ENCODE data around the gene NUDT9.

DNA sequence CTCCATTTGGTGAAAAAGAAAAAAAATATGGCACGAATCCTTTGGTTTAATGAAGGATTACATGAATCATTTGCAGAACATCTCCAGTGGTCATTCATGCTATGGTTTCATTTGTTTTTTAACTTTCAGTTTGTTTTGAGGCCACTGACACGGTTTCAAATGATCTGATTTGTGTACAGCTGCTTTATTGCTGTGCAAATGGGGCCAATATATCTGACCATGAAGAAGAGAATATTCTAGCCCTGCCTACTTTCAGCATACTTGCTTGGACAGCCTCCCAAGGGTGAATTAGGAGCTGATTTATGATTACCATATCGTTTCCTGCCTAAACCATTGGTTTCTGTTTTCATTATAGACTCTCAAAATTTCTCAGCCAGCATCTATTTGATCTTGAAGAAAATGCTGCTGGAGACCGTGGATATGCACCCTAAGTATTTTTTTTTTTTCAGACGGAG lies 76.1 kb downstream of the NUDT9 start:
- no peak for TF ChIP-seq POLR2A (IDR thresholded peaks at IDR 0.05)
- no peak for TF ChIP-seq CTCF (IDR thresholded peaks at IDR 0.05)

All from testis (tissue), 2 donors.